Transverse colon (tissue), 4 donors: ENCODE results near the gene ZNF804A. TPM values are rescaled to one million over a fixed set of nuclear protein-coding genes. Genes with fewer than 3 reads are reported as not detected.

ENCODE experiments used
- DNase-seq: peaks from one replicate; pipeline ENCODE4 v3.0.0-alpha.2; 2019
- H3K27ac ChIP-seq, 4 donors: fragments of 200-600 bp; sonication (generic); 2 replicates each; pipeline ENCODE4 v1.5.1; 2016 to 2018; ENCODE audit warnings: inconsistent platforms in 4 of 4
- H3K27me3 ChIP-seq: fragments of 200-600 bp; sonication (generic); 2 replicates; pipeline ENCODE4 v1.5.1; 2017; ENCODE audit warnings: inconsistent platforms
- H3K36me3 ChIP-seq, 4 donors: fragments of 200-600 bp; sonication (generic); 2 replicates each; pipeline ENCODE4 v1.5.1; 2017 to 2019; ENCODE audit warnings: inconsistent platforms in 4 of 4
- H3K4me1 ChIP-seq, 4 donors: fragments of 200-600 bp; sonication (generic); 2 replicates each; pipeline ENCODE4 v1.5.1; 2017 to 2020; ENCODE audit warnings: inconsistent platforms in 4 of 4
- H3K4me3 ChIP-seq, 4 donors: fragments of 200-600 bp; sonication (generic); 1 replicate in 1 of 4; 2 replicates in 3 of 4; pipeline versions ENCODE4 v1.5.1 to v1.6.1; 2017 to 2019; ENCODE audit warnings: inconsistent platforms in 4 of 4
- H3K9me3 ChIP-seq, 2 donors: fragments of 200-600 bp; sonication (generic); 2 replicates each; pipeline ENCODE4 v1.5.1; 2017 to 2019; ENCODE audit warnings: inconsistent platforms in 2 of 2
- EP300 ChIP-seq: sonication (generic); formaldehyde crosslinking; IDR thresholded peaks from one replicate; pipeline ENCODE4 v1.6.1; 2017; ENCODE audit warnings: antibody characterized with exemption, low read depth
- POLR2A ChIP-seq: fragments of 450-650 bp; IDR thresholded peaks from one replicate; pipeline ENCODE4 v1.6.1; 2016; ENCODE audit warnings: antibody characterized with exemption, mild to moderate bottlenecking, moderate library complexity
- POLR2AphosphoS5 ChIP-seq, 3 donors: sonication (generic); formaldehyde crosslinking; IDR thresholded peaks; one replicate each; pipeline ENCODE4 v1.6.1; 2016; ENCODE audit warnings: antibody characterized with exemption in 3 of 3
- WGBS, 2 donors: methylation state at CpG; one replicate each; pipeline ENCODE4 v1.1.5; 2018; ENCODE audit warnings: low coverage in 1 of 2; 5-methylcytosine and 5-hydroxymethylcytosine counted together
- in situ Hi-C, 4 donors: fragments of 200-750 bp; cut with MboI; loops; one replicate each; pipeline versions ENCODE4 v1.15.0 to v1.15.1; 2017; ENCODE audit warnings: low sequenced_read_pairs in 3 of 4, low pct_ligation_motif_present in 1 of 4, low pct_unique_long_range_greater_than_20kb in 1 of 4
- intact Hi-C: fragments of 100-400 bp; cut with DNase I; formaldehyde crosslinking; loops from one replicate; pipeline ENCODE4 v1.15.1; 2023; ENCODE audit warnings: low total_unique reads
- total RNA-seq, 4 donors: library from RNA; depleted of rRNA; stranded (reverse); fragments of >200 nt; gene quantifications; one replicate each; pipeline ENCODE4 v1.1.0, GENCODE V29; 2016
- TF ChIP-seq, protein P1 (sequence below), 5 experiments: fragments of 200-600 bp in 3 of 5; fragments of 450-650 bp in 2 of 5; sonication (generic) in 3 of 5; IDR thresholded peaks; 1 replicate in 2 of 5; 2 replicates in 3 of 5; pipeline ENCODE4 v1.5.1; 2016 to 2017; ENCODE audit warnings: antibody characterized with exemption in 5 of 5, inconsistent platforms in 3 of 5, mild to moderate bottlenecking in 2 of 5, moderate library complexity in 1 of 5

ZNF804A gene
- total RNA-seq, 4 donors from 2014 or later, result 0.16 to 1.5 (median 0.70) TPM

GRCh38 chr2:184824597-184824996, 226.3 kb downstream of the ZNF804A start:
- H3K9me3 ChIP-seq, result no peaks in the 10 kb centered on the region
- no peak for DNase-seq
- no peaks in the 10 kb centered on the region for H3K27me3 ChIP-seq
- 73 to 100% methylated on average over 1 to 2 of the region's 2 CpGs for WGBS, 2 donors
- no peak overlapping the region for H3K4me3 ChIP-seq
- no peak for TF ChIP-seq POLR2A
- TF ChIP-seq EP300, result no peak
- TF ChIP-seq POLR2AphosphoS5 (IDR thresholded peaks at IDR 0.05), result no peak
- TF ChIP-seq, protein P1, sequence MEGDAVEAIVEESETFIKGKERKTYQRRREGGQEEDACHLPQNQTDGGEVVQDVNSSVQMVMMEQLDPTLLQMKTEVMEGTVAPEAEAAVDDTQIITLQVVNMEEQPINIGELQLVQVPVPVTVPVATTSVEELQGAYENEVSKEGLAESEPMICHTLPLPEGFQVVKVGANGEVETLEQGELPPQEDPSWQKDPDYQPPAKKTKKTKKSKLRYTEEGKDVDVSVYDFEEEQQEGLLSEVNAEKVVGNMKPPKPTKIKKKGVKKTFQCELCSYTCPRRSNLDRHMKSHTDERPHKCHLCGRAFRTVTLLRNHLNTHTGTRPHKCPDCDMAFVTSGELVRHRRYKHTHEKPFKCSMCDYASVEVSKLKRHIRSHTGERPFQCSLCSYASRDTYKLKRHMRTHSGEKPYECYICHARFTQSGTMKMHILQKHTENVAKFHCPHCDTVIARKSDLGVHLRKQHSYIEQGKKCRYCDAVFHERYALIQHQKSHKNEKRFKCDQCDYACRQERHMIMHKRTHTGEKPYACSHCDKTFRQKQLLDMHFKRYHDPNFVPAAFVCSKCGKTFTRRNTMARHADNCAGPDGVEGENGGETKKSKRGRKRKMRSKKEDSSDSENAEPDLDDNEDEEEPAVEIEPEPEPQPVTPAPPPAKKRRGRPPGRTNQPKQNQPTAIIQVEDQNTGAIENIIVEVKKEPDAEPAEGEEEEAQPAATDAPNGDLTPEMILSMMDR (IDR thresholded peaks at IDR 0.05), result no peak
- in situ Hi-C loops, result no loop called here
- no peaks in the 10 kb centered on the region for H3K36me3 ChIP-seq
- no peaks in the 10 kb centered on the region for H3K4me1 ChIP-seq
- intact Hi-C loops, result no loop called here
- no peak overlapping the region for H3K27ac ChIP-seq

- in situ Hi-C loops (no loop called here), intact Hi-C loops (no loop called here)
- no peak for TF ChIP-seq EP300
- TF ChIP-seq, protein P1 (IDR thresholded peaks at IDR 0.05), result no peak
- no peak for TF ChIP-seq POLR2A
- no peak for TF ChIP-seq POLR2AphosphoS5 (IDR thresholded peaks at IDR 0.05)
- Histone ChIP-seq H3K27me3 (no peaks in the 10 kb centered on the region), H3K27ac (no peak overlapping the region), H3K9me3 (no peaks in the 10 kb centered on the region), H3K36me3 (no peaks in the 10 kb centered on the region), H3K4me1 (no peaks in the 10 kb centered on the region), H3K4me3 (no peak overlapping the region)
- DNase-seq, result no peak
- WGBS, 2 donors, result 85 to 92% methylated on average over 1 of the region's 1 CpG
These were observed 232.2 kb downstream of the ZNF804A start for GRCh38 chr2:184830531-184830930.

- Histone ChIP-seq H3K4me3 (no peak overlapping the region), H3K27me3 (no peaks in the 10 kb centered on the region), H3K9me3 (no peaks in the 10 kb centered on the region), H3K27ac (no peak overlapping the region), H3K36me3 (no peaks in the 10 kb centered on the region), H3K4me1 (no peaks in the 10 kb centered on the region)
- no peak for DNase-seq
- TF ChIP-seq, protein P1 (IDR thresholded peaks at IDR 0.05), result no peak
- no peak for TF ChIP-seq POLR2A
- no peak for TF ChIP-seq POLR2AphosphoS5 (IDR thresholded peaks at IDR 0.05)
- no peak for TF ChIP-seq EP300
- intact Hi-C loops, result no loop called here
- in situ Hi-C loops, result no loop called here
These were observed 236.5 kb downstream of the ZNF804A start for GRCh38 chr2:184834699-184835397.

- H3K4me3 ChIP-seq, result no peak overlapping the region
- no peak overlapping the region for H3K27ac ChIP-seq
- DNase-seq, result no peak
- H3K4me1 ChIP-seq, result no peaks in the 10 kb centered on the region
- H3K36me3 ChIP-seq, result no peaks in the 10 kb centered on the region
- intact Hi-C loops (no loop called here), in situ Hi-C loops (no loop called here)
- H3K27me3 ChIP-seq, result no peaks in the 10 kb centered on the region
- no peaks in the 10 kb centered on the region for H3K9me3 ChIP-seq
- TF ChIP-seq, protein P1 (IDR thresholded peaks at IDR 0.05), result no peak
- TF ChIP-seq EP300 (no peak), POLR2AphosphoS5 (IDR thresholded peaks at IDR 0.05) (no peak), POLR2A (no peak)
These were observed 237.0 kb downstream of the ZNF804A start for GRCh38 chr2:184835398-184835715.
